Astrocyte (in vitro differentiated cells and primary cell): ENCODE data around the gene IFI27L1.

ENCODE experiments used
- EZH2 ChIP-seq: IDR thresholded peaks from 2 replicates; pipeline ENCODE4 v1.6.1; 2012; ENCODE audit warnings: mild to moderate bottlenecking, low read length, inconsistent platforms; ENCODE audit not compliant: insufficient read depth
- TF ChIP-seq, protein P1 (sequence below): IDR thresholded peaks from 2 replicates; pipeline ENCODE4 v1.5.1; 2011; ENCODE audit warnings: low read depth, mild to moderate bottlenecking, inconsistent platforms, low read length, moderate library complexity; ENCODE audit not compliant: insufficient read depth

- TF ChIP-seq, protein P1, sequence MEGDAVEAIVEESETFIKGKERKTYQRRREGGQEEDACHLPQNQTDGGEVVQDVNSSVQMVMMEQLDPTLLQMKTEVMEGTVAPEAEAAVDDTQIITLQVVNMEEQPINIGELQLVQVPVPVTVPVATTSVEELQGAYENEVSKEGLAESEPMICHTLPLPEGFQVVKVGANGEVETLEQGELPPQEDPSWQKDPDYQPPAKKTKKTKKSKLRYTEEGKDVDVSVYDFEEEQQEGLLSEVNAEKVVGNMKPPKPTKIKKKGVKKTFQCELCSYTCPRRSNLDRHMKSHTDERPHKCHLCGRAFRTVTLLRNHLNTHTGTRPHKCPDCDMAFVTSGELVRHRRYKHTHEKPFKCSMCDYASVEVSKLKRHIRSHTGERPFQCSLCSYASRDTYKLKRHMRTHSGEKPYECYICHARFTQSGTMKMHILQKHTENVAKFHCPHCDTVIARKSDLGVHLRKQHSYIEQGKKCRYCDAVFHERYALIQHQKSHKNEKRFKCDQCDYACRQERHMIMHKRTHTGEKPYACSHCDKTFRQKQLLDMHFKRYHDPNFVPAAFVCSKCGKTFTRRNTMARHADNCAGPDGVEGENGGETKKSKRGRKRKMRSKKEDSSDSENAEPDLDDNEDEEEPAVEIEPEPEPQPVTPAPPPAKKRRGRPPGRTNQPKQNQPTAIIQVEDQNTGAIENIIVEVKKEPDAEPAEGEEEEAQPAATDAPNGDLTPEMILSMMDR: no peak
- TF ChIP-seq EZH2: no peak
Observed at GRCh38 chr14:94080621-94081385, at the start of gene IFI27L1, which contains the start of gene DDX24.
